T-cell (primary cell): Measurements from ENCODE around the gene PIP4K2A. TPM values are rescaled to one million over a fixed set of nuclear protein-coding genes. Genes with fewer than 3 reads are reported as not detected.

Experiments used
- ATAC-seq, 4 experiments: fragments of 200-7000 bp in 3 of 4; fragments of 150-1000 bp in 1 of 4; cut with Tn5 transposase; replicated peaks in 1 of 4; 1 replicate in 3 of 4; 2 replicates in 1 of 4; pipeline ENCODE4 v1.10.0; 2021; ENCODE audit warnings: moderate library complexity in 3 of 4, mild to moderate bottlenecking in 2 of 4, moderate number of reproducible peaks in 1 of 4
- CTCF ChIA-PET, 2 donors: fragments of 300-600 bp; sonication (Branson Sonifier 250); formaldehyde crosslinking; loops; one replicate each; lab custom pipeline; 2022; ENCODE audit warnings: antibody characterized with exemption in 2 of 2; lab: Charles Lee
- POLR2A ChIA-PET, 2 donors: fragments of 300-600 bp; sonication (Branson Sonifier 250); formaldehyde crosslinking; loops; one replicate each; lab custom pipeline; 2022; ENCODE audit warnings: antibody characterized with exemption in 2 of 2; lab: Charles Lee
- DNase-seq, 35 experiments: peaks; one replicate each; pipeline versions ENCODE4 v3.0.0 to v3.0.0-alpha.2; 2013 to 2023
- H3K27ac ChIP-seq: one replicate; pipeline ENCODE4 v1.5.1; 2013; ENCODE audit warnings: low read length
- H3K27me3 ChIP-seq, 2 experiments: replicated peaks in 1 of 2; 1 replicate in 1 of 2; 2 replicates in 1 of 2; pipeline versions ENCODE4 v1.6.1 to v1.7.0; 2013; ENCODE audit warnings: low read length in 1 of 2, mixed read lengths in 1 of 2; ENCODE audit not compliant: control insufficient read depth in 2 of 2, insufficient read depth in 2 of 2; ENCODE audit errors: extremely low read depth in 1 of 2
- H3K36me3 ChIP-seq, 2 donors: 1 replicate in 1 of 2; 2 replicates in 1 of 2; pipeline versions ENCODE4 v1.6.1 to v1.7.0; 2013; ENCODE audit warnings: low read length in 1 of 2; ENCODE audit not compliant: control insufficient read depth in 2 of 2, insufficient read depth in 1 of 2; ENCODE audit errors: extremely low read depth in 1 of 2
- H3K4me1 ChIP-seq, 2 experiments: 1 replicate in 1 of 2; 2 replicates in 1 of 2; pipeline versions ENCODE4 v1.6.1 to v1.7.0; 2013; ENCODE audit warnings: low read length in 2 of 2, mixed read lengths in 1 of 2; ENCODE audit not compliant: insufficient read depth in 2 of 2, control insufficient read depth in 1 of 2; ENCODE audit errors: extremely low read depth in 1 of 2
- H3K4me3 ChIP-seq, 2 donors: 1 replicate in 1 of 2; 2 replicates in 1 of 2; pipeline versions ENCODE4 v1.5.1 to v1.7.0; 2013; ENCODE audit warnings: mild to moderate bottlenecking in 2 of 2, low read length in 1 of 2, moderate library complexity in 1 of 2; ENCODE audit not compliant: control insufficient read depth in 1 of 2; ENCODE audit errors: extremely low read depth in 1 of 2
- H3K9me3 ChIP-seq: 2 replicates; pipeline ENCODE4 v1.7.0; 2013
- H3K27ac Mint-ChIP-seq, 2 donors: one replicate each; pipeline ENCODE4 v1.8.0; 2020 to 2021; ENCODE audit warnings: mild to moderate bottlenecking in 2 of 2, mixed read lengths in 2 of 2
- H3K27me3 Mint-ChIP-seq, 2 donors: one replicate each; pipeline ENCODE4 v1.8.0; 2021 to 2022; ENCODE audit warnings: mixed read lengths in 2 of 2
- H3K36me3 Mint-ChIP-seq: one replicate; pipeline ENCODE4 v1.8.0; 2021; ENCODE audit warnings: mixed read lengths
- H3K4me1 Mint-ChIP-seq, 3 donors: one replicate each; pipeline ENCODE4 v1.8.0; 2020 to 2022; ENCODE audit warnings: mixed read lengths in 3 of 3, mild to moderate bottlenecking in 1 of 3
- H3K4me3 Mint-ChIP-seq, 3 donors: one replicate each; pipeline ENCODE4 v1.8.0; 2020 to 2022; ENCODE audit warnings: mild to moderate bottlenecking in 3 of 3, mixed read lengths in 3 of 3, moderate library complexity in 3 of 3
- H3K9me3 Mint-ChIP-seq, 3 donors: one replicate each; pipeline ENCODE4 v1.8.0; 2020 to 2022; ENCODE audit warnings: mixed read lengths in 3 of 3
- WGBS: methylation state at CpG from one replicate; pipeline ENCODE4 v1.1.5; 2013; ENCODE audit warnings: missing lambda C conversion rate; ENCODE audit not compliant: insufficient coverage; 5-methylcytosine and 5-hydroxymethylcytosine counted together
- total RNA-seq, 35 experiments: library from RNA in 6 of 35; stranded (reverse) in 6 of 35; fragments of 120-200 nt in 1 of 35; gene quantifications; one replicate each; pipeline versions ENCODE4 v1.2.1 to v1.2.4 and lab custom pipeline; 2013 to 2026

The PIP4K2A gene
- total RNA-seq, 5 donors from 2014 or later (not counting 1 experiment from before 2014, with no cell fraction given) = 129 to 238 (median 160) TPM

GRCh38 chr10:22649390-22649841 is 65.0 kb downstream of the PIP4K2A start:
- Mint-ChIP-seq H3K9me3 (no peaks in the 10 kb centered on the region), H3K4me1 (peaks cover 93 to 95% (median 93%) of the 10 kb centered on the region in 3 donors), H3K27ac (peak overlapping the region; percentile 93 to 98), H3K27me3 (no peaks in the 10 kb centered on the region), H3K36me3 (peaks cover 21% of the 10 kb centered on the region), H3K4me3 (peak overlapping the region; percentile 72 to 78 (median 75))
- H3K36me3 ChIP-seq = peaks cover 0 to 5% of the 10 kb centered on the region in 2 donors
- peaks cover 88 to 92% of the 10 kb centered on the region in 2 experiments for H3K4me1 ChIP-seq
- peak overlapping the region; percentile 16 to 46 for H3K4me3 ChIP-seq
- POLR2A ChIA-PET = interaction anchor here in 1 of 2 donors (0.9 to 1.4 kb wide), 3 partner anchors 9 to 61 kb away, joined by 3 to 6 read pairs (median 4); no protein-coding TSS in a partner anchor
- peak; percentile 47 to 59 (median 52) for ATAC-seq
- DNase-seq = peak in 2 of 35 experiments; percentile 29 to 64
- H3K27me3 ChIP-seq = no peaks in the 10 kb centered on the region
- H3K9me3 ChIP-seq = no peaks in the 10 kb centered on the region
- H3K27ac ChIP-seq = peak overlapping the region; percentile 81
- CTCF ChIA-PET = interaction anchor here (0.6 to 1.9 kb wide), 8 partner anchors 9 to 655 kb away, joined by 3 to 4 read pairs (median 3); no protein-coding TSS in a partner anchor
- WGBS = 33% methylated on average over 1 of the region's 9 CpGs

GRCh38 chr10:22648547-22648961 is 65.8 kb downstream of the PIP4K2A start:
- peak overlapping the region; percentile 81 for H3K27ac ChIP-seq
- ATAC-seq (no peak), DNase-seq (peak in 1 of 35 experiments; percentile 53)
- H3K4me3 ChIP-seq = no peak overlapping the region
- H3K27ac Mint-ChIP-seq = peak overlapping the region; percentile 93 to 98
- H3K9me3 Mint-ChIP-seq = no peaks in the 10 kb centered on the region
- ChIA-PET POLR2A (interaction anchor here in 1 of 2 donors (0.5 to 1.0 kb wide), 3 partner anchors 21 to 61 kb away, joined by 3 to 5 read pairs (median 3); no protein-coding TSS in a partner anchor), CTCF (interaction anchor here in 1 of 2 donors (0.7 to 1.9 kb wide), 5 partner anchors 9 to 64 kb away, joined by 3 to 4 read pairs (median 3); no protein-coding TSS in a partner anchor)
- H3K4me1 ChIP-seq = peaks cover 88 to 92% of the 10 kb centered on the region in 2 experiments
- peaks cover 27% of the 10 kb centered on the region for H3K36me3 Mint-ChIP-seq
- H3K36me3 ChIP-seq = peaks cover 0 to 5% of the 10 kb centered on the region in 2 donors
- no peaks in the 10 kb centered on the region for H3K27me3 ChIP-seq
- 0% methylated on average over 2 of the region's 2 CpGs for WGBS
- no peaks in the 10 kb centered on the region for H3K27me3 Mint-ChIP-seq
- H3K4me3 Mint-ChIP-seq = peak overlapping the region; percentile 35 to 78 (median 72)
- H3K4me1 Mint-ChIP-seq = peaks cover 94 to 95% (median 94%) of the 10 kb centered on the region in 3 donors
- no peaks in the 10 kb centered on the region for H3K9me3 ChIP-seq

- ATAC-seq = no peak
- Mint-ChIP-seq H3K27ac (peak overlapping the region; percentile 93 to 98), H3K27me3 (no peaks in the 10 kb centered on the region), H3K36me3 (peaks cover 16% of the 10 kb centered on the region), H3K4me3 (peak overlapping the region; percentile 38 to 78 (median 56)), H3K4me1 (peaks cover 92 to 93% (median 93%) of the 10 kb centered on the region in 3 donors), H3K9me3 (no peaks in the 10 kb centered on the region)
- ChIA-PET CTCF (interaction anchor here in 1 of 2 donors (1.2 to 1.4 kb wide), 3 partner anchors 17 to 73 kb away, joined by 3 to 4 read pairs (median 3); no protein-coding TSS in a partner anchor), POLR2A (interaction anchor here (0.6 to 1.0 kb wide), 2 partner anchors 9 to 21 kb away, joined by 3 to 5 read pairs; no protein-coding TSS in a partner anchor)
- H3K36me3 ChIP-seq = no peaks in the 10 kb centered on the region
- no peaks in the 10 kb centered on the region for H3K27me3 ChIP-seq
- DNase-seq = no peak
- no peak overlapping the region for H3K4me3 ChIP-seq
- no CpG with 5 or more reads among the region's 5 CpGs for WGBS
- H3K4me1 ChIP-seq = peaks cover 83 to 88% of the 10 kb centered on the region in 2 experiments
- peak overlapping the region; percentile 81 for H3K27ac ChIP-seq
- no peaks in the 10 kb centered on the region for H3K9me3 ChIP-seq
These were observed 67.1 kb downstream of the PIP4K2A start for GRCh38 chr10:22647244-22647643.

- CTCF ChIA-PET = interaction anchor here in 1 of 2 donors (0.6 to 1.4 kb wide), 6 partner anchors 9 to 96 kb away, joined by 3 to 6 read pairs (median 4); no protein-coding TSS in a partner anchor
- Mint-ChIP-seq H3K4me3 (peak overlapping the region; percentile 38 to 78 (median 56)), H3K36me3 (peaks cover 20% of the 10 kb centered on the region), H3K27me3 (no peaks in the 10 kb centered on the region), H3K27ac (peak overlapping the region; percentile 93 to 98), H3K9me3 (no peaks in the 10 kb centered on the region), H3K4me1 (peaks cover 92 to 93% (median 92%) of the 10 kb centered on the region in 3 donors)
- Histone ChIP-seq H3K9me3 (no peaks in the 10 kb centered on the region), H3K4me3 (no peak overlapping the region), H3K27me3 (no peaks in the 10 kb centered on the region), H3K4me1 (peaks cover 78 to 88% of the 10 kb centered on the region in 2 experiments), H3K36me3 (peaks cover 4% of the 10 kb centered on the region in 2 donors), H3K27ac (peak overlapping the region; percentile 81)
- ATAC-seq (peak; percentile 69 to 83 (median 72)), DNase-seq (peak in 2 of 35 experiments; percentile 37 to 75)
- WGBS = 0% methylated on average over 1 of the region's 2 CpGs
- POLR2A ChIA-PET = interaction anchor here in 1 of 2 donors (0.5 to 1.6 kb wide), 3 partner anchors 14 to 50 kb away, joined by 3 to 4 read pairs (median 3); no protein-coding TSS in a partner anchor
These were observed 68.0 kb downstream of the PIP4K2A start for GRCh38 chr10:22646388-22646853.

- H3K4me3 ChIP-seq = no peak overlapping the region
- POLR2A ChIA-PET = interaction anchor here in 1 of 2 donors (0.8 kb wide), 1 partner anchor 14 kb away, joined by 3 read pairs; no protein-coding TSS in a partner anchor
These were observed 70.2 kb downstream of the PIP4K2A start for GRCh38 chr10:22644222-22644621.

GRCh38 chr10:22643775-22644174 is 70.6 kb downstream of the PIP4K2A start:
- no peaks in the 10 kb centered on the region for H3K9me3 ChIP-seq
- Mint-ChIP-seq H3K27me3 (no peaks in the 10 kb centered on the region), H3K36me3 (peaks cover 19% of the 10 kb centered on the region), H3K27ac (peak overlapping the region; percentile 87 to 95), H3K4me1 (peaks cover 85 to 90% (median 87%) of the 10 kb centered on the region in 3 donors), H3K4me3 (peak overlapping the region; percentile 14 to 72 (median 38)), H3K9me3 (no peaks in the 10 kb centered on the region)
- ATAC-seq (no peak), DNase-seq (no peak)
- peaks cover 4 to 9% of the 10 kb centered on the region in 2 donors for H3K36me3 ChIP-seq
- peak overlapping the region; percentile 81 for H3K27ac ChIP-seq
- 84% methylated on average over 4 of the region's 4 CpGs for WGBS
- H3K27me3 ChIP-seq = no peaks in the 10 kb centered on the region
- POLR2A ChIA-PET = interaction anchor here in 1 of 2 donors (0.8 kb wide), 1 partner anchor 14 kb away, joined by 3 read pairs; no protein-coding TSS in a partner anchor
- H3K4me3 ChIP-seq = no peak overlapping the region
- H3K4me1 ChIP-seq = peaks cover 56 to 77% of the 10 kb centered on the region in 2 experiments
- CTCF ChIA-PET = interaction anchor here (0.6 to 1.0 kb wide), 3 partner anchors 10 to 346 kb away, joined by 3 to 5 read pairs (median 3); no protein-coding TSS in a partner anchor

More at GRCh38 chr10:22644222-22644621, 70.2 kb downstream of the PIP4K2A start:
- peak overlapping the region; percentile 14 to 72 (median 38) for H3K4me3 Mint-ChIP-seq
- CTCF ChIA-PET = interaction anchor here in 1 of 2 donors (0.5 kb wide), 1 partner anchor 8 kb away, joined by 3 read pairs; no protein-coding TSS in a partner anchor
- peaks cover 85 to 90% (median 87%) of the 10 kb centered on the region in 3 donors for H3K4me1 Mint-ChIP-seq
- Histone ChIP-seq H3K36me3 (peaks cover 4 to 9% of the 10 kb centered on the region in 2 donors), H3K9me3 (no peaks in the 10 kb centered on the region), H3K4me1 (peaks cover 56 to 76% of the 10 kb centered on the region in 2 experiments), H3K27me3 (no peaks in the 10 kb centered on the region), H3K27ac (peak overlapping the region; percentile 81)
- DNase-seq = no peak
- no peak for ATAC-seq
- no peaks in the 10 kb centered on the region for H3K27me3 Mint-ChIP-seq
- peaks cover 19% of the 10 kb centered on the region for H3K36me3 Mint-ChIP-seq
- 98% methylated on average over 3 of the region's 3 CpGs for WGBS
- no peaks in the 10 kb centered on the region for H3K9me3 Mint-ChIP-seq
- H3K27ac Mint-ChIP-seq = peak overlapping the region; percentile 87 to 95
